Ishikawa (cell line): ENCODE results near the gene EZR.

Source experiments
- CEBPB ChIP-seq: IDR thresholded peaks from 2 replicates; pipeline ENCODE4 v1.6.1; 2012
- CREB1 ChIP-seq: IDR thresholded peaks from 2 replicates; pipeline ENCODE4 v1.6.1; 2012; ENCODE audit warnings: low read depth
- EGR1 ChIP-seq: IDR thresholded peaks from 2 replicates; pipeline ENCODE4 v1.6.1; 2012
- EP300 ChIP-seq: IDR thresholded peaks from 2 replicates; pipeline ENCODE4 v1.6.1; 2012; ENCODE audit warnings: borderline replicate concordance
- FOXM1 ChIP-seq: IDR thresholded peaks from 2 replicates; pipeline ENCODE4 v1.6.1; 2012; ENCODE audit warnings: low read depth, borderline replicate concordance
- NFIC ChIP-seq: IDR thresholded peaks from 2 replicates; pipeline ENCODE4 v1.6.1; 2012
- RAD21 ChIP-seq: IDR thresholded peaks from 2 replicates; pipeline ENCODE4 v1.6.1; 2012; ENCODE audit warnings: low read depth
- TAF1 ChIP-seq: IDR thresholded peaks from 2 replicates; pipeline ENCODE4 v1.6.1; 2012; ENCODE audit warnings: low read depth, mild to moderate bottlenecking
- TCF12 ChIP-seq: IDR thresholded peaks from 2 replicates; pipeline ENCODE4 v1.6.1; 2012; ENCODE audit warnings: low read depth
- TEAD4 ChIP-seq: IDR thresholded peaks from 2 replicates; pipeline ENCODE4 v1.6.1; 2012
- YY1 ChIP-seq: IDR thresholded peaks from 2 replicates; pipeline ENCODE4 v1.6.1; 2012; ENCODE audit warnings: low read depth
- ZBTB7A ChIP-seq: IDR thresholded peaks from 2 replicates; pipeline ENCODE4 v1.6.1; 2012; ENCODE audit warnings: low read depth
- TF ChIP-seq, protein P1 (sequence below): IDR thresholded peaks from 2 replicates; pipeline ENCODE4 v1.6.1; 2012
- TF ChIP-seq, protein P2 (sequence below): IDR thresholded peaks from 2 replicates; pipeline ENCODE4 v1.6.1; 2012; ENCODE audit warnings: low read depth, mild to moderate bottlenecking
- TF ChIP-seq, protein P3 (sequence below): IDR thresholded peaks from 2 replicates; pipeline ENCODE4 v1.6.1; 2012

EZR gene

DNA sequence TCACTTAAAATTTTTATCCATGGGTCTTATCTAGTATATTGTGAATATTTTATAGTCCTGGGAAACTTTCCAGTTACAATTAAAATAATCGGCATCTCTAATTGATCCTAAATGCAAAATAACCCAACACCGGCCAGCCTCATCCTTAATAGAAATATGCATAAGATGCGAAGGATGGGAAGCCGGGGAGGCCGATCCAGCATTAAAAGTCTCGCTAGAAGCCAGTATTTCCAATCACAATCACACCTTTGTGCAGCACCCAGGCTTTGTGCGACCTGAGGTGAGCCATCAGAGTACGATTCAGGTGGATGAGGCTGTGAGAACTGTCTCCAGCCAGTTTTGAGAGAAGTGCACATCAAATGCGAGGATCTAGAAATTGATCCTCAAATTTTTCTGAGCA lies 65.4 kb downstream of the EZR start:
- TF ChIP-seq FOXM1 (no peak), YY1 (no peak), TAF1 (no peak), CEBPB (no peak), TEAD4 (no peak), EGR1 (no peak), RAD21 (no peak), CREB1 (no peak), ZBTB7A (no peak), NFIC (no peak), TCF12 (no peak), EP300 (no peak)
- TF ChIP-seq, protein P1, sequence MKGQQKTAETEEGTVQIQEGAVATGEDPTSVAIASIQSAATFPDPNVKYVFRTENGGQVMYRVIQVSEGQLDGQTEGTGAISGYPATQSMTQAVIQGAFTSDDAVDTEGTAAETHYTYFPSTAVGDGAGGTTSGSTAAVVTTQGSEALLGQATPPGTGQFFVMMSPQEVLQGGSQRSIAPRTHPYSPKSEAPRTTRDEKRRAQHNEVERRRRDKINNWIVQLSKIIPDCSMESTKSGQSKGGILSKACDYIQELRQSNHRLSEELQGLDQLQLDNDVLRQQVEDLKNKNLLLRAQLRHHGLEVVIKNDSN, result no peak
- TF ChIP-seq, protein P2, sequence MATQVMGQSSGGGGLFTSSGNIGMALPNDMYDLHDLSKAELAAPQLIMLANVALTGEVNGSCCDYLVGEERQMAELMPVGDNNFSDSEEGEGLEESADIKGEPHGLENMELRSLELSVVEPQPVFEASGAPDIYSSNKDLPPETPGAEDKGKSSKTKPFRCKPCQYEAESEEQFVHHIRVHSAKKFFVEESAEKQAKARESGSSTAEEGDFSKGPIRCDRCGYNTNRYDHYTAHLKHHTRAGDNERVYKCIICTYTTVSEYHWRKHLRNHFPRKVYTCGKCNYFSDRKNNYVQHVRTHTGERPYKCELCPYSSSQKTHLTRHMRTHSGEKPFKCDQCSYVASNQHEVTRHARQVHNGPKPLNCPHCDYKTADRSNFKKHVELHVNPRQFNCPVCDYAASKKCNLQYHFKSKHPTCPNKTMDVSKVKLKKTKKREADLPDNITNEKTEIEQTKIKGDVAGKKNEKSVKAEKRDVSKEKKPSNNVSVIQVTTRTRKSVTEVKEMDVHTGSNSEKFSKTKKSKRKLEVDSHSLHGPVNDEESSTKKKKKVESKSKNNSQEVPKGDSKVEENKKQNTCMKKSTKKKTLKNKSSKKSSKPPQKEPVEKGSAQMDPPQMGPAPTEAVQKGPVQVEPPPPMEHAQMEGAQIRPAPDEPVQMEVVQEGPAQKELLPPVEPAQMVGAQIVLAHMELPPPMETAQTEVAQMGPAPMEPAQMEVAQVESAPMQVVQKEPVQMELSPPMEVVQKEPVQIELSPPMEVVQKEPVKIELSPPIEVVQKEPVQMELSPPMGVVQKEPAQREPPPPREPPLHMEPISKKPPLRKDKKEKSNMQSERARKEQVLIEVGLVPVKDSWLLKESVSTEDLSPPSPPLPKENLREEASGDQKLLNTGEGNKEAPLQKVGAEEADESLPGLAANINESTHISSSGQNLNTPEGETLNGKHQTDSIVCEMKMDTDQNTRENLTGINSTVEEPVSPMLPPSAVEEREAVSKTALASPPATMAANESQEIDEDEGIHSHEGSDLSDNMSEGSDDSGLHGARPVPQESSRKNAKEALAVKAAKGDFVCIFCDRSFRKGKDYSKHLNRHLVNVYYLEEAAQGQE, result no peak
- TF ChIP-seq, protein P3, sequence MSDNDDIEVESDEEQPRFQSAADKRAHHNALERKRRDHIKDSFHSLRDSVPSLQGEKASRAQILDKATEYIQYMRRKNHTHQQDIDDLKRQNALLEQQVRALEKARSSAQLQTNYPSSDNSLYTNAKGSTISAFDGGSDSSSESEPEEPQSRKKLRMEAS, result no peak

DNA sequence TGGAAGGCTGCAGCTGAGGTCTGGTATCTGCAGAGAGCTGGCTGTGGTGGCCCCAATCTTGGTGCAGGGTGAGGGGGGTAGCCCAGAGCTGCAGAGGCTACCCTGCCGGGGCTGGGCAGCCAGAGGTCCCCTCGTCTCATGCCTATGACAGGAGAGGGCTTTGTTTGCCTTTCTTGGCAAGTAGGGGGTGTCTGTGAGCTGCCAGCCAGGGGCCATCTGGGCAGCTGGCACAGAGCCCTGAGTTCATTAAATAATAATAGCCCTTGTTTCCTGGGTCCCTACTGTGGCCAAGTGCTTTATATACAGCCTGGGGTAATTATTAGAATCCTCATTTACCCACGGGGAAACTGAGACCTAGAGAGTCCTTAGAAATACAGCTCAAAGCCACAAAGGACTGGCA lies 66.6 kb downstream of the EZR start:
- no peak for TF ChIP-seq EP300
- TF ChIP-seq CEBPB, result no peak
- TF ChIP-seq CREB1, result no peak
- peak; percentile 92 for TF ChIP-seq NFIC
- TF ChIP-seq, protein P1, result no peak
- 0 out of 2 replicates have a peak, but pooled peaks have one; percentile 15 for TF ChIP-seq TEAD4
- no peak for TF ChIP-seq YY1
- TF ChIP-seq EGR1, result no peak
- peak; percentile 71 for TF ChIP-seq TCF12
- no peak for TF ChIP-seq TAF1
- TF ChIP-seq, protein P3, result no peak
- no peak for TF ChIP-seq FOXM1
- peak; percentile 71 for TF ChIP-seq RAD21
- 0 out of 2 replicates have a peak, but pooled peaks have one; percentile 45 for TF ChIP-seq ZBTB7A
- TF ChIP-seq, protein P2, result no peak

DNA sequence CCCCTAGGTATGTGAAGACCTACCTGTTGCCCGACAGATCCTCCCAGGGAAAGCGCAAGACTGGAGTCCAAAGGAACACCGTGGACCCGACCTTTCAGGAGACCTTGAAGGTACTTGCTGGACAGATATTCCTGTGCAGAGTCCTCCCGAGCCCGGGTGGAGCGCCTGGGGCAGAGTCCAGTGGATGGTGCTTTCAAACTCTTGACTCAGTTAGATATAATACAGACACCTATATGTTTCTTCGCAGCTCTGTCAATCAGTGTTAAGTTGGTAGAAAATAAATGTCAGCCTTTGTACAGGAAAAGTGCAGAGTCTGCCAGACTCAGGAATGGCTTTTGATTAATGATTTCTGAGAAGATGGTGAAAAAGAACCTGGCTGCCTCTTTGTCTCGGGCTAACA lies 67.2 kb downstream of the EZR start:
- no peak for TF ChIP-seq CREB1
- no peak for TF ChIP-seq CEBPB
- TF ChIP-seq YY1, result no peak
- TF ChIP-seq, protein P3, result no peak
- no peak for TF ChIP-seq RAD21
- no peak for TF ChIP-seq NFIC
- TF ChIP-seq, protein P2, result no peak
- TF ChIP-seq EP300, result no peak
- TF ChIP-seq TEAD4, result no peak
- TF ChIP-seq, protein P1, result no peak
- no peak for TF ChIP-seq TAF1
- TF ChIP-seq TCF12, result no peak
- no peak for TF ChIP-seq EGR1
- no peak for TF ChIP-seq FOXM1
- TF ChIP-seq ZBTB7A, result no peak

DNA sequence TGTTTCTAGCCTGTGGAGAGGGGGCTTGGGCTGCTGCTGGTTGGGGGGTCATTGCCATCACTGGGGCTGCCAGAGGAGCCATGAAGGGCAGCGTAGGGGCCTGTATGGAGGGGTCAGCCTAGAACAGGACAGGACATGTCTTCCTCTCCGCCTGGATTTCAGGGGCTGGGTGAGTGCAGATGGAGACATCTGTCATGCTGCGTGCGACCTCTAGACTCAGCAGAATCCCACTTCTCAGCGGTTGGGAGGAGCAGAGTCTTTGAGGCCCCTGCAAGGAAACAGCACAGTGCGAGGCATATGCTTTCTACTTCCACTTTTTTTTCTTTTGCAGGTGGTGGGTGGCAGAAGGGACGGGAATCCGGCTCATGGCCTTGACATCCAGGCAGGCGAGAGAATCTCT lies 67.9 kb downstream of the EZR start:
- TF ChIP-seq, protein P1, result no peak
- no peak for TF ChIP-seq CEBPB
- TF ChIP-seq EGR1, result no peak
- TF ChIP-seq TCF12, result no peak
- no peak for TF ChIP-seq FOXM1
- TF ChIP-seq, protein P2, result no peak
- TF ChIP-seq YY1, result no peak
- TF ChIP-seq NFIC, result no peak
- no peak for TF ChIP-seq CREB1
- no peak for TF ChIP-seq RAD21
- no peak for TF ChIP-seq TAF1
- TF ChIP-seq, protein P3, result no peak
- no peak for TF ChIP-seq EP300
- TF ChIP-seq TEAD4, result no peak
- TF ChIP-seq ZBTB7A, result no peak
